Lung microvascular endothelial cell (primary cell): ENCODE measurements around the gene GLCE. TPM values are rescaled to one million over a fixed set of nuclear protein-coding genes. Genes with fewer than 3 reads are reported as not detected.
"Not testable (repeated sequence)": the region's sequence is repeated elsewhere in the genome, so short reads cannot be mapped to it uniquely, and the experiment has no call there.

Source experiments
- DNase-seq, 2 donors: peaks; one replicate each; pipeline versions ENCODE4 v3.0.0 to v3.0.0-alpha.2; 2010; ENCODE audit warnings: low read depth in 2 of 2
- total RNA-seq: library from RNA; depleted of rRNA; stranded (reverse); fragments of >200 nt; gene quantifications from 2 replicates; pipeline ENCODE4 v1.2.1, GENCODE V29; 2014

GLCE gene
- total RNA-seq, 1 donor from 2014 or later: 28.0 TPM

DNA sequence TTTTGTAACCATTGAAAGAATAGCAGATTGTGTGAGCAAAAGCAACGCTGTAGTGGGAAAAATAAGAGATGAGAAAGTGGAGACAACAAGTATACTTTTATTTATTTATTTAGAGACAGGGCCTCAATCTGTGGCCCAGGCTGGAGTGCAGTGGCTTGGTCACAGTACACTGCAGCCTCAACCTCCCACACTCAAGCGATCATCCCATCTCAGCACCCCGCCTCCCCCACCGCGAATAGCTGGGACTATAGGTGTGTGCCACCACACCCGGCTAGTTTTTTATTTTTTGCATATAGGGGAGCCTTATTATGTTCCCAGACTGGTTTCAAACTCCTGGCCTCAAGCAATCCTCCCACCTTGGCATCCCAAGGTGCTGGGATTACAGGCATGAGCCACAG is 1.6 kb upstream of the GLCE start:
- DNase-seq: no peak

- no peak for DNase-seq
Observed at GRCh38 chr15:69159805-69160140, 662 bp upstream of the GLCE start.

DNA sequence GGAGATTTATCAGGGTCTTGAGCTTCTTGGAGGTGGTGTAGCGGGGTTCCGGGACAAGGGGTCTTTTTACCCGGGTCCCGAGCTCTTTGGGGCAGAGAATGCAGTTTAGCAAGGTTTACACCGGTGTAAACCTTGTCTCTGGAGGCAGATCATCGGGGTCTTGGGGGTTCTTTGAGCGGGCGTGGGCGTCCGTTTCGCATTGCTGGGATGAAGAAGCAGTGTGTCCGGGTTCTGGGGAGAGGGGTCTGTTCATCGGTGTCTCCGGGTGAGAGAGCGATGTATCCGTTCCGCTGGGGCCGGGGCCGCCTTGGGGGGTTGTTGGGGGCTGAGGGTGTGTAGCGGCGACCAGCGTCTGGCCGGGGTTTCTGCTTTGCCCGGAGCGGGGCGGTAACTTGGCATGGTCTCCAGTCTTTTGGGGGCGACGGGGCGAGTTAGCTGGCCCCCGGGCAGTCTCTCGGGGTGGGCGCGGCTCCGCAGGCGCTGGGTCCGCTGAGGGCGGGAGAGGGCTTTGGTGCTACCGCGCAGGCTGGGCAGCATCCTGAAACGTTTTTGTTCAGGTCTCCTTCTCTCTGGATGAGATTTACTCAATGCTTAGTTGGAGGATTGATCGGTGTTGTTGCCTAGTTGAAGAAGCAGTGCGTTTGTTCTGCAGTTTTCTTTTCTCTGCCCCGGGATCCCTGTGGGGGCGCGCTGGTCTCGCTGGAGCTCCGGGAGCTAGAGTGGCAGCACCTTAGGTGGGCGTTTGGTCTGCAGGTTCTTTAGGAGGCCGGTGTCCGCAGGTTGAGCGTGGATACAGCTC is 843 bp downstream of the GLCE start:
- DNase-seq: peak; percentile 35 to 37

DNA sequence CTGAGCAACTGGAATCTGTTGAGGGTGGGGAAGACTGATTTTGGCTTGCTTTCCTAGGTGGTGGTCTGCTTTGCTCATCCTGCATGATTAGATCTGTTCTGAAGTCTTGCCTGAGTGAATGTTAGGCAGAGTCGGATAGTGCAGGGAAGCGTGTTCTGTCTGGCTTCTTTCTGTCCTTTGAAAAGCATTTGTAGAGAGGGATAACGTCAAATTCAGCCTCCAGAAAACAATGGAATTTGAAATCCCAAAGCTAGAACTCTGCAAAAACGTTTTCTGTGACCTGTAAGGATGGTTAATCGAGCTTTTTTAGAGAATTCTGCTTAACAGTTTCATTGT is 1.4 kb downstream of the GLCE start:
- DNase-seq: no peak

DNA sequence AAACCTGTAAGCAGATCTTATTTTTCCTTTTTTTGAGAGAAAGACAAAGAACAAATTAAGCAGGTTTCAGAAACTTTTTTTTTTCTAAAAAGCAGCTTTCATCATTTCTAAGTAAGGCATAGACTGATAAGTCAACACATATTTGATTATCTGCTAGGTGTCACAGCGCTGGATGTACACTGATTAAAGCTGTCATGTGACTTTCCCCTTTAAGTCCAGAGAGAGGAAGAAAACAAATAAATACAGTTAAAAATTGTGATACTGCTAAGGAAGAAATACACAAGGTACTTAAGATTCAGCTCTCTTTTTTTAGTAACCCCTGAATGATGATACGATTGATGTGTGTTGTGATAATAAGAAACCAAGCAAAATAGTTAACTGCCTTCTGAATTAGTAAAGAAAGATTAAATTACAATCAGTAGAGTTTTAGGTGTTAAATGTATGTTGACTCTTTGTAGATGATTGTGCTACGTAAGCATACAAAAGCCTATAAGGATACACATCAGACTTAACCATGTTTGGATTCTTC is 2.8 kb downstream of the GLCE start:
- DNase-seq: no peak

GRCh38 chr15:69164807-69165636 is 4.6 kb downstream of the GLCE start:
- peak in 1 of 2 donors; percentile 47 for DNase-seq

DNA sequence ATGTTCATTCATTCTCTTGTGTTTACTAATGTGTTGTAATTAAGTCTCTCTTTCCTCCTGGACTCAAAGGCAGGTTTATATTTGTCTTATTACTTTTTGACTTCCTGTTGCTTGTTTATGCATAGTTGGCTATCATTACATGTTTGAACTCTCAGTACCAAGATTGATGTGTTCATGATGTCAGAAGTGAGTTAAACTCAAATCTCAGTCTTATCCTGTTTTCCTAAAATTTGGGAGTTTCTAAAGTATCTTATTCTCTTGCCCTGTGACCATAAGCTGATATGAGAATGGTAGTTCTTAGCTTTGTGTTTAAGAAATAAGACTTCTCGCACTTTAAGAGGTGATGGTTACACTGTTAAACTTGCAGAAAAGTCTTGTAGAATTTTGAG is 5.2 kb downstream of the GLCE start:
- peak in 1 of 2 donors; percentile 13 for DNase-seq

- DNase-seq: no peak
Observed at GRCh38 chr15:69167218-69167846, 6.9 kb downstream of the GLCE start.

DNA sequence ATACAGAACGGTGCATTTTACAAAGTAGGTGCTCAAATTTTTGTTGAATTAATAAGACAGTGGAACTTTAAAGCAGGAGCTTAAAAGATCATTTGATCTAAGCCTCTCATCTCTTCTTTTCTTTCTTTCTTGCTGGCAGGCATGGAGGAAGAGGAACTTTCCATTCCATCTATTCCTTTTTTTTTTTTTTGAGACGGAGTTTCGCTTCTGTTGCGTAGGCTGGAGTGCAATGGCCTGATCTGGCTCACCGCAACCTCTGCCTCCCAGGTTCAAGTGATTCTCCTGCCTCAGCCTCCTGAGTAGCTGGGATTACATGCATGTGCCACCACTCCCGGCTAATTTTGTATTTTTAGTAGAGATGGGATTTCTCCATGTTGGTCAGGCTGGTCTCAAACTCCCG is 7.9 kb downstream of the GLCE start:
- not testable (repeated sequence) for DNase-seq

- DNase-seq: not testable (repeated sequence)
Observed at GRCh38 chr15:69169540-69169939, 9.1 kb downstream of the GLCE start.

DNA sequence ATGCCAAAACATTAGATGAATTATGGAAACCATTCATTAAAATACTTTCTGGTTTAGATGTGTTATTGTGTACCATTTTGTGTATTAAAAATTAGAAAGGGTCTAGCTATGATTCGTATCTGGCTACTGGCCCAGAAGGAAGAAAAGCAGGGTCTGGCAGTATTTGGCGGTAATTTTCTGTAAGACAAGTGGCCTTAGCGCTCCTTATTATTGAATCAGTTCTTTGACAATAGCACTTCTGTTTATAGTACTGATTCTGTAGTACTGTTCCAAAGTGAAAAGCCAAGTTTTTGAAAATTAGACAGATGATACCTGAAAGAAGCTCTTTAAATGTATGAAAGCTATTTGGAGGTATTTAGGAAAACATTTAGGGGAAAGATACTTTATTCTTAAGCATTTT is 10.2 kb downstream of the GLCE start:
- DNase-seq: no peak

GRCh38 chr15:69172847-69173246 is 12.4 kb downstream of the GLCE start:
- no peak for DNase-seq

DNA sequence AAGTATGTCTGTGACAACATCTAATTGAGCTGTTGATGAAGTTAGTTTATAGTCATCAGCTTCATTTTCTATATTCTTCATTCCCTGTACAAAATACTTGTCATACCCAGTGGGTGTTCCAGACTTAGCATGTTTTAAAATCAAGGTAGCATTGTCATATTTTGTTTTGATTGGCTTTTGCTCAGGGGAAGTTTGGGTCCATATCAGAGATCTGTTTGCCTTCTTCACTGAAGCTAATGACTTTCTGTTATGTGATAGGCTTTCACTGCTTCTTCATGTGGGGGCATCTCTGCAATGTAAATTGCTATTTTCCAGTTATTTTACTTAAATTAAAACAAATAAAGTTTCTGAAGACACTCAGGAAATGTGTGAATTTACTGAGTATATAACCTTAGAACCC is 15.1 kb downstream of the GLCE start:
- peak in 1 of 2 donors; percentile 36 for DNase-seq

GRCh38 chr15:69181424-69181823 is 21.0 kb downstream of the GLCE start:
- no peak for DNase-seq

- DNase-seq: no peak
Observed at GRCh38 chr15:69185216-69185615, 24.8 kb downstream of the GLCE start.

- DNase-seq: no peak
Observed at GRCh38 chr15:69185706-69186105, 25.3 kb downstream of the GLCE start.

- DNase-seq: no peak
Observed at GRCh38 chr15:69189157-69189556, 28.7 kb downstream of the GLCE start.

DNA sequence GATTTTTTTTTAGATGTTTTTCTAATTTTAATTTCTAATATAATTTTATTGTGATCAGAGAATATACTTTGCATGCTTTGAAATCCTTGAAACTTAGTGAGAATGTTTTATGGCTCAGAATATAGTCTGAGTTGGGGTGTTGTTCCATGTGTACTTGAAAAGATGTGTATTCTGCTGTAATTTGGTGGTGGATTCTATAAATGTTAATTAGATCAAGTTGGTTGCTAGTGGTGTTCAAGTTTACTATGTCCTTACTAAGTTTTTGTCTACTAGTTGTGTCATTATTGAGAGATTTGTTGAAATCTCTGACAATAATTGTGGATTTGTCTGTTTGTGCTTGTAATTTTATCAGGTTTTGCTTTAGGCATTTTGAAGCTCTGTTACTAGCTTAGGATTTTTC is 29.7 kb downstream of the GLCE start:
- no peak for DNase-seq

GRCh38 chr15:69190504-69190903 is 30.1 kb downstream of the GLCE start:
- DNase-seq: no peak

GRCh38 chr15:69194025-69194827 is 33.8 kb downstream of the GLCE start:
- peak in 1 of 2 donors; percentile 47 for DNase-seq

DNA sequence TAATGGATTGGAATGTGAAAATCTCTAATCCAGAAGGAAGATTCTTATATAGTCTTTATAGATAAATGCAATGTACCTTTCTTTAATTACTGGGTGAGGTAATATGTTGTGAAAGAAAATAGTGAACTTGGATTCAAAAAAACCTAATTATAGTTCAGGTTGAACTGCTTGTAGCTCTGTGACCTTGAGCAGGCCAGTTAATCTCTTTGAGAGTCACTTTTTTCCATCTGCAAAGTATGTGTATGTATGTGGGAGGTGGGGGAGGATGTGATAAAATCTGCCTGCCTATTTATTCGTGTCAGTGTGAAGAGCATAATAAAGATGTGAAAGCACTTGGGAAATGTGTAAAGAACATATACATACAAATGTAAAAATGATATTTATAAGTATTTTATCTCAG is 34.4 kb downstream of the GLCE start:
- peak; percentile 17 to 30 for DNase-seq
